Measurements from ENCODE around the gene DCAF8L1.

DNA sequence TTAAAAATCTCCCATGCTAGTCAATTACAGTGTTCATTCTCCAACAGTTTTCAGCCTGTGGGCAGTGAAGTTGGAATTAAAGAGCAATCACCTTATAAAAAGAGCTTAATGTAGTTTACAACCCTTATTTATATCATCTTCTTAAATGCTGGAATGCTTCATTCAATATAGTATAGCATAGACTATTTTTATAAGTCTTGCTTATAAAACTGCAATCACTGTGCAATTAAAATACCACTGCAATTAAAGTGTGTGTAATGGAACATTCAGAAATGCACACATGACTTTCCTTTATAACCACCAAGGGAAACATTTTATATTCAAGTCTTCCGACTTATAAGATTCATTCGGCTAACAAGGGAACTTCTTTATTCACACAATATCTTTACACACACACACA is 16.4 kb upstream of the DCAF8L1 start:
- TF ChIP-seq, protein P1, sequence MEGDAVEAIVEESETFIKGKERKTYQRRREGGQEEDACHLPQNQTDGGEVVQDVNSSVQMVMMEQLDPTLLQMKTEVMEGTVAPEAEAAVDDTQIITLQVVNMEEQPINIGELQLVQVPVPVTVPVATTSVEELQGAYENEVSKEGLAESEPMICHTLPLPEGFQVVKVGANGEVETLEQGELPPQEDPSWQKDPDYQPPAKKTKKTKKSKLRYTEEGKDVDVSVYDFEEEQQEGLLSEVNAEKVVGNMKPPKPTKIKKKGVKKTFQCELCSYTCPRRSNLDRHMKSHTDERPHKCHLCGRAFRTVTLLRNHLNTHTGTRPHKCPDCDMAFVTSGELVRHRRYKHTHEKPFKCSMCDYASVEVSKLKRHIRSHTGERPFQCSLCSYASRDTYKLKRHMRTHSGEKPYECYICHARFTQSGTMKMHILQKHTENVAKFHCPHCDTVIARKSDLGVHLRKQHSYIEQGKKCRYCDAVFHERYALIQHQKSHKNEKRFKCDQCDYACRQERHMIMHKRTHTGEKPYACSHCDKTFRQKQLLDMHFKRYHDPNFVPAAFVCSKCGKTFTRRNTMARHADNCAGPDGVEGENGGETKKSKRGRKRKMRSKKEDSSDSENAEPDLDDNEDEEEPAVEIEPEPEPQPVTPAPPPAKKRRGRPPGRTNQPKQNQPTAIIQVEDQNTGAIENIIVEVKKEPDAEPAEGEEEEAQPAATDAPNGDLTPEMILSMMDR (IDR thresholded peaks at IDR 0.05) = no peak
- TF ChIP-seq POLR2A (IDR thresholded peaks at IDR 0.05) = no peak
